Left lung (tissue), 10 donors: Measurements from ENCODE around the gene ABHD2. TPM values are rescaled to one million over a fixed set of nuclear protein-coding genes. Genes with fewer than 3 reads are reported as not detected.

Experiments
- ATAC-seq: fragments of 200-7000 bp; cut with Tn5 transposase; one replicate; pipeline ENCODE4 v1.9.1; 2020; ENCODE audit warnings: moderate library complexity
- DNase-seq, 4 donors: peaks; one replicate each; pipeline ENCODE4 v3.0.0-alpha.2; 2013 to 2020
- H3K27ac ChIP-seq, 2 donors: fragments of 200-600 bp; sonication (generic) in 1 of 2; one replicate each; pipeline versions ENCODE4 v1.5.0 to v1.8.0; 2020 to 2021
- H3K27me3 ChIP-seq, 2 donors: fragments of 200-600 bp; sonication (generic) in 1 of 2; one replicate each; pipeline versions ENCODE4 v1.5.0 to v1.8.0; 2020 to 2021
- H3K36me3 ChIP-seq, 2 donors: fragments of 200-600 bp; sonication (generic) in 1 of 2; one replicate each; pipeline versions ENCODE4 v1.5.0 to v1.8.0; 2020 to 2021
- H3K4me1 ChIP-seq, 2 donors: fragments of 200-600 bp; one replicate each; pipeline ENCODE4 v1.8.0; 2021
- H3K4me3 ChIP-seq, 2 donors: fragments of 200-600 bp; sonication (generic) in 1 of 2; one replicate each; pipeline versions ENCODE4 v1.5.0 to v1.8.0; 2020 to 2021; ENCODE audit warnings: mild to moderate bottlenecking in 1 of 2
- H3K9me3 ChIP-seq, 2 donors: fragments of 200-600 bp; sonication (generic) in 1 of 2; one replicate each; pipeline versions ENCODE4 v1.5.0 to v1.8.0; 2020 to 2021
- CTCF ChIP-seq, 2 donors: fragments of 200-600 bp; sonication (generic) in 1 of 2; IDR thresholded peaks; one replicate each; pipeline versions ENCODE4 v1.5.0 to v1.8.0; 2021; ENCODE audit warnings: antibody characterized with exemption in 2 of 2
- intact Hi-C, 2 donors: fragments of 100-400 bp; cut with DNase I; formaldehyde crosslinking; loops; one replicate each; pipeline versions ENCODE4 v1.11.2 to v1.14.2; 2022
- polyA plus RNA-seq, 6 donors: library from polyadenylated mRNA; unstranded; fragments of 120-200 nt; gene quantifications; one replicate each; pipeline ENCODE4 v1.2.1, GENCODE V29; 2013; ENCODE audit not compliant: insufficient read length in 6 of 6
- total RNA-seq, 2 donors: library from RNA; stranded (reverse); fragmentation: NEBNext Ultra II Directional; extraction: Animal tissue kit (Norgen Biotek cat#: 25700); gene quantifications; one replicate each; pipeline ENCODE4 v1.2.1, GENCODE V29; 2021
- donor health status: DM: no; HTN: yes; CAD: no.
- donor health status: DM: no; HTN: no; CAD: no.

Gene ABHD2
- total and polyA plus RNA-seq, 8 donors, result 35.4 to 231 (median 46.9) TPM

GRCh38 chr15:89177633-89178306 is 89.5 kb downstream of the ABHD2 start:
- DNase-seq (peak in 3 of 4 donors; percentile 45 to 86 (median 73)), ATAC-seq (peak; percentile 64)
- H3K4me3 ChIP-seq, result no peak overlapping the region
- peak; percentile 73 to 76 for TF ChIP-seq CTCF (IDR thresholded peaks at IDR 0.05)
- H3K36me3 ChIP-seq, result peaks cover 0 to 78% of the 10 kb centered on the region in 2 donors
- intact Hi-C loops, result loop anchor here in 1 of 2 donors (5.0 to 10.0 kb wide), 2 partner anchors 120 to 273 kb away; no protein-coding TSS in a partner anchor
- H3K4me1 ChIP-seq, result peaks cover 0 to 7% of the 10 kb centered on the region in 2 donors
- no peaks in the 10 kb centered on the region for H3K9me3 ChIP-seq
- H3K27ac ChIP-seq, result no peak overlapping the region
- H3K27me3 ChIP-seq, result no peaks in the 10 kb centered on the region

GRCh38 chr15:89178307-89178977 is 90.2 kb downstream of the ABHD2 start:
- ATAC-seq (no peak), DNase-seq (no peak)
- Histone ChIP-seq H3K4me1 (peaks cover 0 to 7% of the 10 kb centered on the region in 2 donors), H3K36me3 (peaks cover 0 to 75% of the 10 kb centered on the region in 2 donors), H3K27me3 (no peaks in the 10 kb centered on the region), H3K4me3 (no peak overlapping the region), H3K9me3 (no peaks in the 10 kb centered on the region), H3K27ac (no peak overlapping the region)
- no peak for TF ChIP-seq CTCF (IDR thresholded peaks at IDR 0.05)
- intact Hi-C loops, result loop anchor here in 1 of 2 donors (5.0 to 10.0 kb wide), 2 partner anchors 121 to 274 kb away; no protein-coding TSS in a partner anchor

GRCh38 chr15:89179966-89180875 is 92.0 kb downstream of the ABHD2 start:
- Histone ChIP-seq H3K9me3 (no peaks in the 10 kb centered on the region), H3K27me3 (no peaks in the 10 kb centered on the region), H3K4me3 (no peak overlapping the region), H3K27ac (no peak overlapping the region), H3K4me1 (peaks cover 0 to 7% of the 10 kb centered on the region in 2 donors), H3K36me3 (peaks cover 0 to 82% of the 10 kb centered on the region in 2 donors)
- TF ChIP-seq CTCF (IDR thresholded peaks at IDR 0.05), result no peak
- ATAC-seq, result no peak
- DNase-seq, result no peak
- intact Hi-C loops, result loop anchor here in 1 of 2 donors (5.0 to 10.0 kb wide), 2 partner anchors 123 to 275 kb away; no protein-coding TSS in a partner anchor

GRCh38 chr15:89184357-89184756 is 96.1 kb downstream of the ABHD2 start:
- H3K36me3 ChIP-seq, result peaks cover 0 to 82% of the 10 kb centered on the region in 2 donors
- no peak overlapping the region for H3K27ac ChIP-seq
- H3K27me3 ChIP-seq, result no peaks in the 10 kb centered on the region
- TF ChIP-seq CTCF (IDR thresholded peaks at IDR 0.05), result no peak
- no peak overlapping the region for H3K4me3 ChIP-seq
- H3K4me1 ChIP-seq, result peaks cover 0 to 3% of the 10 kb centered on the region in 2 donors
- no peaks in the 10 kb centered on the region for H3K9me3 ChIP-seq
- intact Hi-C loops, result no loop called here
- DNase-seq (no peak), ATAC-seq (no peak)
